Testis (tissue), 2 donors: ENCODE results near the gene LRRC4C.

ENCODE experiments used
- POLR2A ChIP-seq: fragments of 450-650 bp; IDR thresholded peaks from one replicate; pipeline ENCODE4 v1.6.1; 2017; ENCODE audit warnings: antibody characterized with exemption, mild to moderate bottlenecking, moderate library complexity
- TF ChIP-seq, protein P1 (sequence below), 3 experiments: fragments of 450-650 bp in 2 of 3; fragments of 200-600 bp in 1 of 3; sonication (generic) in 1 of 3; IDR thresholded peaks; one replicate each; pipeline ENCODE4 v1.5.1; 2016 to 2019; ENCODE audit warnings: antibody characterized with exemption in 3 of 3, mild to moderate bottlenecking in 2 of 3, moderate library complexity in 1 of 3

DNA sequence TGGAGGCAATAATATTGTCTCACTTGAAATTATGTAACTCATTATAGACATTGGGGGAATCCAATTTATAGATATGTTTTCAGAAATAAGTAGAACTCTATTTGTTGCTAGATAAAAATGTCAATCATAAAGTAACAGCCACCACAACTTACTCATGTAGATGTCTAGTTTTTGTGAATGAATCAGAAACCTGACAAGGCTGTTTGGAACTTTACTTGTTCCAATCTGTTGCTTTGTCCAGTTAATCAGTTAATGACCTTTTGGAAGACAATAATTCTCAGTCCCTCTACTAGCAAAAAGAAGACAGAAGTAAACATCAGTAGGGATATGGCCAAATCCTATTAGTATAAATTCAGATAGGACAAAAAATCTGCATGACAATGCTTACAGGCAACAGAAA lies 1143.3 kb downstream of the LRRC4C start:
- TF ChIP-seq POLR2A, result no peak
- TF ChIP-seq, protein P1, sequence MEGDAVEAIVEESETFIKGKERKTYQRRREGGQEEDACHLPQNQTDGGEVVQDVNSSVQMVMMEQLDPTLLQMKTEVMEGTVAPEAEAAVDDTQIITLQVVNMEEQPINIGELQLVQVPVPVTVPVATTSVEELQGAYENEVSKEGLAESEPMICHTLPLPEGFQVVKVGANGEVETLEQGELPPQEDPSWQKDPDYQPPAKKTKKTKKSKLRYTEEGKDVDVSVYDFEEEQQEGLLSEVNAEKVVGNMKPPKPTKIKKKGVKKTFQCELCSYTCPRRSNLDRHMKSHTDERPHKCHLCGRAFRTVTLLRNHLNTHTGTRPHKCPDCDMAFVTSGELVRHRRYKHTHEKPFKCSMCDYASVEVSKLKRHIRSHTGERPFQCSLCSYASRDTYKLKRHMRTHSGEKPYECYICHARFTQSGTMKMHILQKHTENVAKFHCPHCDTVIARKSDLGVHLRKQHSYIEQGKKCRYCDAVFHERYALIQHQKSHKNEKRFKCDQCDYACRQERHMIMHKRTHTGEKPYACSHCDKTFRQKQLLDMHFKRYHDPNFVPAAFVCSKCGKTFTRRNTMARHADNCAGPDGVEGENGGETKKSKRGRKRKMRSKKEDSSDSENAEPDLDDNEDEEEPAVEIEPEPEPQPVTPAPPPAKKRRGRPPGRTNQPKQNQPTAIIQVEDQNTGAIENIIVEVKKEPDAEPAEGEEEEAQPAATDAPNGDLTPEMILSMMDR (IDR thresholded peaks at IDR 0.05), result no peak
